ENCODE data around the gene KDR. TPM values are rescaled to one million over a fixed set of nuclear protein-coding genes. Genes with fewer than 3 reads are reported as not detected.

The KDR gene
- total and polyA plus RNA-seq, 3 donors from 2014 or later, result 6.8 to 8.3 (median 7.9) TPM

DNA sequence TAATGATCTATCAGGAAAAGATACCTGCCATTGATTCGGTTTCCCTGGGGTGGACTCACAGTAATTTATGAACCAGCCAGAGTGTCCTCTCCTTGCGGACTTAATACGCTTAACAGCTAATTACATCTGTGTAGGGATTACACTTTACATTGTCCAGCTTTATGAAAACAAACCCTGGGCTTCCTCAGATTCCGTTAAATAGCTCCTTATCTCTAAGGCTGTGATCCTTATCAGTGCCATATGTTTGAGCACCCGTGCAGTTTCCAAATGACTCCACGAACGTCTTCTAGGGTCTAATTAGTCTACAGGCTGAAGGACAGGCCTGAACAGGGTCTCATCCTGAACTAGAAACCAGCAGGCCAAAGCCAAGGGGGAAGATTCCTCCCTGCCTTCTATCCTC lies 56.9 kb downstream of the KDR start:
- Histone ChIP-seq H3K4me1 (no peaks in the 10 kb centered on the region), H3K27ac (no peak overlapping the region), H3K4me3 (no peak overlapping the region), H3K9me3 (no peaks in the 10 kb centered on the region), H3K27me3 (no peaks in the 10 kb centered on the region), H3K36me3 (ENCODE audit: low read depth, missing control alignments) (no peaks in the 10 kb centered on the region)
- WGBS, 2 donors, result 65 to 68% methylated on average over 7 of the region's 7 CpGs
- intact Hi-C loops (cut with DNase I; ENCODE audit: low total_unique reads), result no loop called here
- no peak for DNase-seq
- TF ChIP-seq CTCF (IDR thresholded peaks at IDR 0.05) (no peak), POLR2A (IDR thresholded peaks at IDR 0.05) (no peak)

GRCh38 chr4:55066018-55066417 lies 59.4 kb downstream of the KDR start:
- 69 to 70% methylated on average over 6 of the region's 6 CpGs for WGBS, 2 donors
- DNase-seq, result no peak

DNA sequence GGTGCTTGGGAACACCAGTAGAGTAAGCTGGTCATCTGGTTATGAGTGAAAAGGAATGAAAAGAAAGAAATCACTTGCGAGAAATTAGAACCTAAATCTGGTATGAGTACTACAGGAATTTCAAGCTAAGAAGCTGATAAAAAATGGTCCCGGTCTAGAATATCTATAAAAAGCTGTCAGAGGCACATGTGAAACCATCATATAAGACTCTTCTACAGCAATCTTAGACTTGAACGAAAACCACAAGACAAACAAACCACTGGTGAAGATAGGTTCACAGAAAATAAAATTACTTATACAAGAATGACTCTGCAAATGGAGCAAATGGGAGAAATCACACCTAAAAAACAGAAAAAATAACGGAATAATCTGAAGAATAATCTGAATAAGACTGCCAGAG lies 69.9 kb downstream of the KDR start:
- Histone ChIP-seq H3K4me3 (no peak overlapping the region), H3K27me3 (no peaks in the 10 kb centered on the region), H3K27ac (no peak overlapping the region), H3K4me1 (no peaks in the 10 kb centered on the region), H3K36me3 (ENCODE audit: low read depth, missing control alignments) (no peaks in the 10 kb centered on the region), H3K9me3 (no peaks in the 10 kb centered on the region)
- intact Hi-C loops (cut with DNase I; ENCODE audit: low total_unique reads), result no loop called here
- no peak for DNase-seq
- no peak for TF ChIP-seq CTCF (IDR thresholded peaks at IDR 0.05)
- TF ChIP-seq POLR2A (IDR thresholded peaks at IDR 0.05), result no peak
- 56 to 69% methylated on average over 4 of the region's 4 CpGs for WGBS, 2 donors

More at GRCh38 chr4:55066018-55066417, 59.4 kb downstream of the KDR start:
- no peak overlapping the region for H3K4me3 ChIP-seq
- no peak overlapping the region for H3K27ac ChIP-seq
- no peaks in the 10 kb centered on the region for H3K27me3 ChIP-seq
- no peaks in the 10 kb centered on the region for H3K36me3 ChIP-seq (ENCODE audit: low read depth, missing control alignments)
- intact Hi-C loops (cut with DNase I; ENCODE audit: low total_unique reads), result no loop called here
- no peaks in the 10 kb centered on the region for H3K9me3 ChIP-seq
- H3K4me1 ChIP-seq, result no peaks in the 10 kb centered on the region
- TF ChIP-seq CTCF (IDR thresholded peaks at IDR 0.05) (no peak), POLR2A (IDR thresholded peaks at IDR 0.05) (no peak)

- Histone ChIP-seq H3K27ac (no peak overlapping the region), H3K4me3 (no peak overlapping the region), H3K27me3 (no peaks in the 10 kb centered on the region), H3K9me3 (no peaks in the 10 kb centered on the region), H3K36me3 (ENCODE audit: low read depth, missing control alignments) (no peaks in the 10 kb centered on the region), H3K4me1 (no peaks in the 10 kb centered on the region)
- intact Hi-C loops (cut with DNase I; ENCODE audit: low total_unique reads), result no loop called here
- 69 to 84% methylated on average over 2 of the region's 2 CpGs for WGBS, 2 donors
- no peak for DNase-seq
- TF ChIP-seq CTCF (IDR thresholded peaks at IDR 0.05) (no peak), POLR2A (IDR thresholded peaks at IDR 0.05) (no peak)
These were observed 73.9 kb downstream of the KDR start for GRCh38 chr4:55051532-55051931.

GRCh38 chr4:55050418-55050950 lies 74.9 kb downstream of the KDR start:
- DNase-seq, result no peak
- no peak for TF ChIP-seq POLR2A (IDR thresholded peaks at IDR 0.05)
- TF ChIP-seq CTCF (IDR thresholded peaks at IDR 0.05), result no peak
- Histone ChIP-seq H3K27me3 (no peaks in the 10 kb centered on the region), H3K9me3 (no peaks in the 10 kb centered on the region), H3K27ac (no peak overlapping the region), H3K36me3 (ENCODE audit: low read depth, missing control alignments) (no peaks in the 10 kb centered on the region), H3K4me3 (no peak overlapping the region), H3K4me1 (no peaks in the 10 kb centered on the region)
- WGBS, 2 donors, result 69 to 72% methylated on average over 1 of the region's 1 CpG
- intact Hi-C loops (cut with DNase I; ENCODE audit: low total_unique reads), result no loop called here
